Islet precursor cell (in vitro differentiated cells): ENCODE data around the gene RHBDD3.

Experiments
- DNase-seq: peaks from one replicate; pipeline ENCODE4 v3.0.0-alpha.2; 2018

Gene RHBDD3

GRCh38 chr22:29267858-29268510 is at the start of gene RHBDD3, which contains the start of gene EWSR1:
Gene RHBDD3 (minus strand): TSS chr22:29267981. CDS start chr22:29265626, 2,355 bp downstream.
Gene EWSR1 (plus strand): TSS chr22:29268268. CDS start chr22:29268337, 69 bp downstream.
- peak; percentile 98 for DNase-seq

- no peak for DNase-seq
These were observed 48.5 kb upstream of the RHBDD3 start for GRCh38 chr22:29316141-29316828.

DNA sequence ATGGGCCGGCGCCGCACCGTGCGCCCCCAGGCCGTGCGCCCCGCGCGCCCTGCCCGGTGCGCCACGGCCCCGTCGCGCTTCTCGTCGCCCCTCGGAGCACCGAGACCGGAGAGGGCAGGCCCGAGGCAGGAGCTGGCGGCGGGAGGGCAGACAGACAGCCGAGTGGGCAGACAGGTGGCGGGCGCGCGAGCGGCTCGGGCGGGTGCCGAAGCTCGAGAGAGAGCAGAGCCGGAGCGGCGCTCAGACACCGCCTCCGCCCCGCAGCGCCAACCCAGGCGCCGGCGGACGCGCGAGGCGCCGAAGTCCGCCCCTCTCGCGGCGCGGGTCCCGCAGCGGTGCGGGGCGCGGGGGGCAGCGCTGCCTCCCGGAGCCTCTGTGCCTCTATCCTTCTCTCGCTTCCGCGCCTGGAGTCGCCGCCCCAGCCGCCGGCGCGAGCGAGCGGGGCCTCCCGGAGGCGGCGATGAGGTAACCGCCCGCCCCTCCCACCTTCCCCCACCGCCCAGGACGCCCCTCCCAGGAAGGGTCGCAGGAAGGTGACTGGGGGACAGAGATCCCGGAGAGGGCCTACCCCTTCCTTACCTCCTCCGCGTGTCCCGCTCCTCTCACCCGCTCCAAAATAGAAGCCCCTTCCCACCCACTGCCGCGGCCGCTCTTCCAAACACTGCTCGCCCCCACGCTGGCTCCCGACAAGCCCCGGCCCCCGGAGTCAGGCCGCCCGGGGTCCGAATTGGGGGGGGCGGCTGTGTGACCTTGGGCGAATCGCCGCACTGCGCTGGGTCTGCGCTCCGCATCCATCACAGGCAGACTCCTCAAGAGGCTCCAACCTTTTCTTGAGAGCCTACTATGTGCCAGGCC is 47.7 kb upstream of the RHBDD3 start, which contains the start of gene RASL10A:
RASL10A (minus strand) TSS at position 412 of the 855 bp plus-strand sequence. CDS start 451 bp downstream, outside the sequence.
- DNase-seq = no peak

DNA sequence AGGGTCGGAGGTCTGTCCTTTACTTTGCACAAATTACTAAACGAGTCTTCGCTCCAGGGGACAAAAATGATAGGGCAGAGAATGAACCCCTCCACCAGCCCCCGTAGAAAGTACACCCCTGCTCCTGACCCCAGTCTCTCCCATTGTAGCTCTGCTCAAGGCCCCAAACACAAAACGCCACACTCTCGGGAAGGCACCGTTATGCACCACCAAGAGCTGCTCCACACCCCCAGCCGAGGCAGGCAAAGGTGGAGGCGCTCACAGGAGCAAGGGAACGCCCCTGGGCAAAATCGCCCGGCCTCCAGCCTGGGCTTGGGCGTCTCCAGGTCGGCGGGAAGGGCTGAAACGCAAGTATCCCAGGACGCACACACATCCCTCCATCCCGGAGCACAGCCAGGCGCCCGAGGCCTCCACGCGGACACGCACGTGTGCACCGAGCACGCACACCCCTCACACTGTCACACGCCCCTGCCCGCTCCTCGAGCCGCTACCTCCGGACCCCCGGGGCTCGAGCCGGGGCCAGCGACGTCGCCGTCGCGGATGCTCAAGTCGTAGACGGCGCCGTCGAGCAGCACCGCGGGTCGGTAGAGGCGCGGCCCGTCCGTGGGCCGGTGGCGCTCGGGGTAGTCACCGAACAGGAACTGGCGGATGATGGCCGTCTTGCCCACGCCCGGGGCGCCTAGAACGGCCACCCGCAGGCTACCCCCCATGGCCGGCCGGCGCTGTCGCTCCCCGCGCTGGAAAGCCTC is 46.9 kb upstream of the RHBDD3 start:
- no peak for DNase-seq

- no peak for DNase-seq
These were observed 46.0 kb upstream of the RHBDD3 start for GRCh38 chr22:29313576-29314466.

GRCh38 chr22:29313126-29313575 is 45.4 kb upstream of the RHBDD3 start:
- no peak for DNase-seq

DNA sequence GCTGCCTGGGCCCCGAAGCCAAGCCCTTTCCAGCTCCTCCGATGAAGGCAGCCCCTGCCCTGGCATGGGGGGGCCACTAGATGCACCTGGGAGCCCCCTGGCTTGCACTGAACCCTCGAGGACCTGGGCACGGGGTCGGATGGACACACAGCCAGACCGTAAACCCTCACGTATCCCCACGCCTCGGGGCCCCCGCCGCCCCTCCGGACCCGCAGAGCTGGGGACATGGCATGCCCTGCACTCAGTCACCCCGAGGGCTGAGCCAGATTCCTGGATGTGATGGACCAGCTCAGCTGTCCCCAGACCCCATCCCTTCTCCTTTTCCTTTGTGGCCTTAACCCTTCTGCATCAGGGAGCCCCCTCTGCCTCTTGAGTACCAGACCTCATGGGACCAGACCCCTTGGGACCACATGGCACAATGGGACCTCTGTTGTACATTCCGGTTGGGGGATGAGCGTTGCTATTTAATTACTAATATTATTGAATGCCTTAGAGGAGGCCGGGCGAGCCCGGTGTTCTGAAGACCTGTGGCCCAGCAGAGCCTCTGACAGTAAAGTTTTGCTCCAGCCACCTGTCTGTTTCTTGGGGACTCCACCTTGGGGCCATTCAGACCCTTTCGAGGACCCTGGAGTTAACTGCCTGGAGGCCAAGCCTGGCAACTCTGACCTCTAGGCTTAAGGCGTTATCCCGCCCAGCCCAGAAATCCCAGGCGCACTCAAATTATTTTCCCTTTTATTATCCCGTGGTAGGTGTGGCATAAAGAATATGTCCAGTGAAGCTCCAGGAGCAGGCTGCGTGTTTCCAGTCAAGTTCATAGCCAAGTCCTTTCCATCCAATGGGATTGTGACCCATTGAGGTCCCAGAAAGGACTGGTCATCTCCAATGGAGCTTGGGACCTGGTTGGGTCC is 44.7 kb upstream of the RHBDD3 start:
- no peak for DNase-seq

- DNase-seq = peak; percentile 49
These were observed 43.9 kb upstream of the RHBDD3 start for GRCh38 chr22:29311464-29312217.

- DNase-seq = peak; percentile 98
These were observed 43.1 kb upstream of the RHBDD3 start for GRCh38 chr22:29310863-29311339.

GRCh38 chr22:29310065-29310862 is 42.5 kb upstream of the RHBDD3 start:
- no peak for DNase-seq

- DNase-seq = peak; percentile 51
These were observed 41.7 kb upstream of the RHBDD3 start for GRCh38 chr22:29309332-29310064.

GRCh38 chr22:29308791-29309262 is 41.0 kb upstream of the RHBDD3 start:
- DNase-seq = peak; percentile 53

DNA sequence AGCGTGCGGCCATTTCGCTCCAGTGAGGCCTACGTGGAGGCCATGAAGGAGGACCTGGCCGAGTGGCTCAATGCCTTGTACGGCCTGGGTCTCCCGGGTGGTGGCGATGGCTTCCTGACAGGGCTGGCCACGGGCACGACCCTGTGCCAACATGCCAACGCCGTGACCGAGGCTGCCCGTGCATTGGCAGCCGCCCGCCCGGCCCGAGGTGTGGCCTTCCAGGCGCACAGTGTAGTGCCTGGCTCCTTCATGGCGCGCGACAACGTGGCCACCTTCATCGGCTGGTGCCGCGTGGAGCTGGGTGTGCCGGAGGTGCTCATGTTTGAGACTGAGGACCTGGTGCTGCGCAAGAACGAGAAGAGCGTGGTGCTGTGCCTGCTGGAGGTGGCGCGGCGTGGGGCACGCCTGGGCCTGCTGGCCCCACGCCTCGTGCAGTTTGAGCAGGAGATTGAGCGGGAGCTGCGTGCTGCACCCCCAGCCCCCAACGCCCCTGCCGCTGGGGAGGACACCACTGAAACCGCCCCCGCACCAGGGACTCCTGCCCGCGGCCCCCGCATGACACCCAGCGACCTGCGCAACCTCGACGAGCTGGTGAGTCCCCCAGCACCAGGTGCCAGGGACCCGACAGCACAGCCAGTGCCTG is 40.5 kb upstream of the RHBDD3 start:
- peak; percentile 38 for DNase-seq

DNA sequence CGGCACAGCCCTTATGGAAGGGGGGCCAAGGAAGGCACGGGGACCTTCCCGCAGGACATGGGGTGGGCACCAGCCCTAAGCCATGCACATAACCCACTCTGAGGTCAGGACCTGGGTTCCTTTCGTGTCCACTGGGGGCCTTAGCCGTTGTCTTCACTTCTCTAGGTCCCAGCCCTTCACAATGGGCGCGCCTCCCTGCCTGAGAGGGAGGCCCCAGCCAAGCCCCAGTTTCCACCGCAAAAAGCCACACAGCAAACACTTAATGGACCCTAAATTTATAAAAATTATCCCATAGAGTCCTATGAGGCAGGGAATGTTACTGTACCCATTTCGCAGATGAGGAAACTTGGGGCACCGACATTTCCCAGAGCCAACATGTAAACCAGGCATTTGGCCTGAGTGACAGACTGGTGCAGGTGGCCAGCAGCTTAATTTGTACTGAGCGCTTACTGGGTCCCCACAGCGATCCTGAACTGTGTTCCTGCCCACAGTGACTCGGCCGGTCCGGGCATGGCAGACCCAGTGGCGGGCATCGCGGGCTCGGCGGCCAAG is 39.9 kb upstream of the RHBDD3 start:
- peak; percentile 46 for DNase-seq

- peak; percentile 92 for DNase-seq
These were observed 39.2 kb upstream of the RHBDD3 start for GRCh38 chr22:29306835-29307595.
